HCT116 (cell line): ENCODE results near the gene KCND1. TPM values are rescaled to one million over a fixed set of nuclear protein-coding genes. Genes with fewer than 3 reads are reported as not detected.

ENCODE experiments used
- ATAC-seq: fragments of 200-7000 bp; cut with Tn5 transposase; 2 replicates; pipeline ENCODE4 v1.9.1; 2020; ENCODE audit warnings: mild to moderate bottlenecking, moderate library complexity
- BruUV-seq: library from RNA; stranded (reverse); fragments of 400-500 nt; replicated peaks from 2 replicates; lab custom pipeline; 2021; lab: Mats Ljungman, UMichigan
- CTCF ChIA-PET: fragments of 300-600 bp; sonication (Branson Sonifier 250); formaldehyde crosslinking; loops from one replicate; lab custom pipeline; 2021; ENCODE audit warnings: antibody characterized with exemption; lab: Charles Lee
- POLR2A ChIA-PET: fragments of 300-600, 350-600 bp; sonication (Branson Sonifier 250); formaldehyde crosslinking; loops from one replicate; lab custom pipeline; 2021; ENCODE audit warnings: antibody characterized with exemption; lab: Charles Lee
- RAD21 ChIA-PET, 2 experiments: fragments of 300-600 bp; sonication (Branson Sonifier 250); formaldehyde crosslinking; loops; one replicate each; lab custom pipeline; 2023; ENCODE audit warnings: low total read pairs in 2 of 2; ENCODE audit not compliant: uncharacterized antibody in 2 of 2, unreplicated experiment in 2 of 2, low non-redundant PET in 1 of 2; lab: Charles Lee
- DNase-seq: peaks from one replicate; pipeline ENCODE4 v3.0.0-alpha.2; 2010; ENCODE audit warnings: low read depth, low spot score
- H2AFZ ChIP-seq: fragments of 200-600 bp; shearing (Covaris generic), sonication (generic); 2 replicates; pipeline ENCODE4 v1.6.1; 2017; ENCODE audit warnings: low read depth, mixed run types, mixed read lengths, antibody characterized with exemption, low read length; ENCODE audit not compliant: poor library complexity, severe bottlenecking
- H3K27ac ChIP-seq: 2 replicates; pipeline ENCODE4 v1.5.1; 2012; ENCODE audit warnings: low read depth, low read length
- H3K27me3 ChIP-seq: fragments of 200-600 bp; sonication (generic); 2 replicates; pipeline ENCODE4 v1.6.1; 2016; ENCODE audit warnings: mixed run types, low read length, mixed read lengths; ENCODE audit not compliant: insufficient read depth
- H3K36me3 ChIP-seq, 2 experiments: fragments of 200-500 bp in 1 of 2; fragments of 200-600 bp in 1 of 2; sonication (Bioruptor generic) in 1 of 2; sonication (generic) in 1 of 2; 2 replicates each; pipeline versions ENCODE4 v1.5.1 to v1.6.1; 2014 to 2016; ENCODE audit warnings: low read length in 2 of 2, inconsistent platforms in 1 of 2, mixed read lengths in 1 of 2, mixed run types in 1 of 2; ENCODE audit not compliant: insufficient read depth in 2 of 2, control insufficient read depth in 1 of 2
- H3K4me1 ChIP-seq, 2 experiments: fragments of 200-600 bp in 1 of 2; sonication (generic) in 1 of 2; 2 replicates each; pipeline versions ENCODE4 v1.5.1 to v1.6.1; 2012 to 2017; ENCODE audit warnings: low read length in 2 of 2, inconsistent platforms in 1 of 2, mild to moderate bottlenecking in 1 of 2, mixed read lengths in 1 of 2, mixed run types in 1 of 2, moderate library complexity in 1 of 2; ENCODE audit not compliant: insufficient read depth in 2 of 2, control insufficient read depth in 1 of 2
- H3K4me2 ChIP-seq: fragments of 200-600 bp; sonication (generic); 2 replicates; pipeline ENCODE4 v1.6.1; 2017; ENCODE audit warnings: mixed run types, low read length, mixed read lengths
- H3K4me3 ChIP-seq, 2 experiments: fragments of 200-600 bp in 1 of 2; sonication (generic) in 1 of 2; replicated peaks in 1 of 2; 2 replicates each; pipeline ENCODE4 v1.5.1; 2011 to 2016; ENCODE audit warnings: low read length in 2 of 2, control low read depth in 1 of 2, low read depth in 1 of 2, mild to moderate bottlenecking in 1 of 2, mixed read lengths in 1 of 2, mixed run types in 1 of 2
- H3K79me2 ChIP-seq: fragments of 200-600 bp; sonication (generic); 2 replicates; pipeline ENCODE4 v1.6.1; 2017; ENCODE audit warnings: mild to moderate bottlenecking, mixed run types, low read length, moderate library complexity, mixed read lengths; ENCODE audit not compliant: insufficient read depth
- H3K9ac ChIP-seq: fragments of 200-600 bp; sonication (generic); 2 replicates; pipeline ENCODE4 v1.6.1; 2016; ENCODE audit warnings: low read length, mixed read lengths
- H3K9me2 ChIP-seq: fragments of 200-600 bp; sonication (generic), shearing (Covaris generic); 2 replicates; pipeline ENCODE4 v1.6.1; 2017; ENCODE audit warnings: mixed run types, mild to moderate bottlenecking, moderate library complexity; ENCODE audit not compliant: insufficient read depth
- H3K9me3 ChIP-seq, 2 experiments: fragments of 200-500 bp in 1 of 2; fragments of 200-600 bp in 1 of 2; sonication (Bioruptor generic) in 1 of 2; sonication (generic) in 1 of 2; 2 replicates each; pipeline ENCODE4 v1.6.1; 2014 to 2017; ENCODE audit warnings: low read length in 2 of 2, mixed read lengths in 2 of 2, inconsistent platforms in 1 of 2, low read depth in 1 of 2, mild to moderate bottlenecking in 1 of 2, mixed run types in 1 of 2, moderate library complexity in 1 of 2; ENCODE audit not compliant: control insufficient read depth in 1 of 2, insufficient read depth in 1 of 2
- H4K20me1 ChIP-seq: fragments of 200-600 bp; sonication (generic), shearing (Covaris generic); 2 replicates; pipeline ENCODE4 v1.6.1; 2017; ENCODE audit warnings: mixed run types, mild to moderate bottlenecking, moderate library complexity; ENCODE audit not compliant: insufficient read depth
- EGR1 ChIP-seq: IDR thresholded peaks from 2 replicates; pipeline ENCODE4 v1.6.1; 2012; ENCODE audit warnings: low read depth
- EZH2 ChIP-seq: fragments of 200-600 bp; sonication (generic); IDR thresholded peaks from 2 replicates; pipeline ENCODE4 v1.6.1; 2017; ENCODE audit warnings: antibody characterized with exemption, mixed run types
- EZH2phosphoT487 ChIP-seq: fragments of 200-600 bp; IDR thresholded peaks from 2 replicates; pipeline ENCODE4 v1.6.1; 2018; ENCODE audit warnings: antibody characterized with exemption, borderline replicate concordance
- FOSL1 ChIP-seq: IDR thresholded peaks from 2 replicates; pipeline ENCODE4 v1.6.1; 2012; ENCODE audit warnings: low read depth
- JUND ChIP-seq: IDR thresholded peaks from 2 replicates; pipeline ENCODE4 v1.6.1; 2012
- SIN3A ChIP-seq: IDR thresholded peaks from 2 replicates; pipeline ENCODE4 v1.6.1; 2012; ENCODE audit warnings: low read depth
- SRF ChIP-seq: IDR thresholded peaks from 2 replicates; pipeline ENCODE4 v1.6.1; 2012; ENCODE audit warnings: low read depth
- TCF7L2 ChIP-seq: IDR thresholded peaks from 2 replicates; pipeline ENCODE4 v1.7.0; 2011; ENCODE audit warnings: borderline replicate concordance, inconsistent platforms; ENCODE audit not compliant: insufficient read depth, insufficient read length; ENCODE audit errors: extremely low read depth
- intact Hi-C: fragments of 100-400 bp; cut with micrococcal nuclease; formaldehyde crosslinking; loops from 2 replicates; pipeline ENCODE4 v1.10.0; 2022
- total RNA-seq: library from RNA; stranded (reverse); gene quantifications from one replicate; pipeline ENCODE4 v1.2.1, GENCODE V29; 2021; ENCODE audit not compliant: unreplicated experiment
- TF ChIP-seq, protein P1 (sequence below): IDR thresholded peaks from 2 replicates; pipeline ENCODE4 v1.6.1; 2012; ENCODE audit warnings: low read depth
- TF ChIP-seq, protein P2 (sequence below), 3 experiments: fragments of 200-600 bp in 1 of 3; sonication (generic) in 1 of 3; IDR thresholded peaks in 2 of 3; conservative IDR thresholded peaks in 1 of 3; 2 replicates each; pipeline ENCODE4 v1.5.1; 2012 to 2017; ENCODE audit warnings: low read depth in 2 of 3, low read length in 2 of 3, antibody characterized with exemption in 1 of 3, borderline replicate concordance in 1 of 3, control low read depth in 1 of 3, mild to moderate bottlenecking in 1 of 3, mixed read lengths in 1 of 3, mixed run types in 1 of 3, moderate library complexity in 1 of 3; ENCODE audit not compliant: insufficient read depth in 1 of 3

The KCND1 gene
- total RNA-seq, 1 experiment from 2014 or later, result 5.5 TPM

DNA sequence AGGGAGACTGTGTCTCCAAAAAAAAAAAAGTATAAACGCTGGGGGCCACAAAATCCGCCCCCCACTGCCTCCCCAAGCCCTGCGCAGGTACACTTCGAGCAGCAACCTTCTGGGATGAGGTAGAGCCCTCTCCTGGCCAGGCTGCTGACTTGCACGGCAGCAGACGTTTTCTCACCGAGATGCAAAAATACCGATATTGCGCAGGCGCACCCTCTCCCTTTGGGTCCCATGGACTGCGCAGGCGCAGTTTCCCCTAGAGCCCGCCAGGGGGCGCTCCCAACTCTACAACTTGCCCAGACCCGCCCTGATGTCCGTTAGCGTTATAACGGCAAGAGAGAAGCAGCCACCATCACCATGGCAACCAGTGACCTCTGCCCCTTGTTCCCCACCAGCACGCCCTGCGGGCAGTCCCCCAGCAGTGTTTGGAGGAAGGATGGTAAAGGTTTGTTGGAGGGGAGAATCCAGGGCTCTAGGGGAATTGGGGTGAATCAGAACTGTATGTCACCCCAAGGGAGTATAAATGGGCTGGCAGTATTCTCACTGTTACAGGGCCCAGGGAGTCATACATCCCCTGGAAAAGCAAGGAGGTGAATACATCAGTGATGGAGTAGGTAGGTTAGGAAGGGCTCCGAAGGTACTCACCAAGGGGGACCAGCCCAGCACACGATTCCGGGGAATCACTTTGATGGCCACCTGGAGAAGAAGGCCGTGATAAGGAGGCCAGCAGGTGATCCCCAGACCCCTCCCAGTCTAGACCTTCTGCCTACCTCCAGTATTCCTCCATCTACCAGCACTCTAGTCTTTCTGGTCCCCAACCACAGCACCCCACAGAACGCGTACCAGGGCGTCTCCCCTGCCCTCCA lies 54.3 kb downstream of the KCND1 start (continued):
- TF ChIP-seq, protein P1, sequence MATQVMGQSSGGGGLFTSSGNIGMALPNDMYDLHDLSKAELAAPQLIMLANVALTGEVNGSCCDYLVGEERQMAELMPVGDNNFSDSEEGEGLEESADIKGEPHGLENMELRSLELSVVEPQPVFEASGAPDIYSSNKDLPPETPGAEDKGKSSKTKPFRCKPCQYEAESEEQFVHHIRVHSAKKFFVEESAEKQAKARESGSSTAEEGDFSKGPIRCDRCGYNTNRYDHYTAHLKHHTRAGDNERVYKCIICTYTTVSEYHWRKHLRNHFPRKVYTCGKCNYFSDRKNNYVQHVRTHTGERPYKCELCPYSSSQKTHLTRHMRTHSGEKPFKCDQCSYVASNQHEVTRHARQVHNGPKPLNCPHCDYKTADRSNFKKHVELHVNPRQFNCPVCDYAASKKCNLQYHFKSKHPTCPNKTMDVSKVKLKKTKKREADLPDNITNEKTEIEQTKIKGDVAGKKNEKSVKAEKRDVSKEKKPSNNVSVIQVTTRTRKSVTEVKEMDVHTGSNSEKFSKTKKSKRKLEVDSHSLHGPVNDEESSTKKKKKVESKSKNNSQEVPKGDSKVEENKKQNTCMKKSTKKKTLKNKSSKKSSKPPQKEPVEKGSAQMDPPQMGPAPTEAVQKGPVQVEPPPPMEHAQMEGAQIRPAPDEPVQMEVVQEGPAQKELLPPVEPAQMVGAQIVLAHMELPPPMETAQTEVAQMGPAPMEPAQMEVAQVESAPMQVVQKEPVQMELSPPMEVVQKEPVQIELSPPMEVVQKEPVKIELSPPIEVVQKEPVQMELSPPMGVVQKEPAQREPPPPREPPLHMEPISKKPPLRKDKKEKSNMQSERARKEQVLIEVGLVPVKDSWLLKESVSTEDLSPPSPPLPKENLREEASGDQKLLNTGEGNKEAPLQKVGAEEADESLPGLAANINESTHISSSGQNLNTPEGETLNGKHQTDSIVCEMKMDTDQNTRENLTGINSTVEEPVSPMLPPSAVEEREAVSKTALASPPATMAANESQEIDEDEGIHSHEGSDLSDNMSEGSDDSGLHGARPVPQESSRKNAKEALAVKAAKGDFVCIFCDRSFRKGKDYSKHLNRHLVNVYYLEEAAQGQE, result no peak
- no peak for TF ChIP-seq EZH2

DNA sequence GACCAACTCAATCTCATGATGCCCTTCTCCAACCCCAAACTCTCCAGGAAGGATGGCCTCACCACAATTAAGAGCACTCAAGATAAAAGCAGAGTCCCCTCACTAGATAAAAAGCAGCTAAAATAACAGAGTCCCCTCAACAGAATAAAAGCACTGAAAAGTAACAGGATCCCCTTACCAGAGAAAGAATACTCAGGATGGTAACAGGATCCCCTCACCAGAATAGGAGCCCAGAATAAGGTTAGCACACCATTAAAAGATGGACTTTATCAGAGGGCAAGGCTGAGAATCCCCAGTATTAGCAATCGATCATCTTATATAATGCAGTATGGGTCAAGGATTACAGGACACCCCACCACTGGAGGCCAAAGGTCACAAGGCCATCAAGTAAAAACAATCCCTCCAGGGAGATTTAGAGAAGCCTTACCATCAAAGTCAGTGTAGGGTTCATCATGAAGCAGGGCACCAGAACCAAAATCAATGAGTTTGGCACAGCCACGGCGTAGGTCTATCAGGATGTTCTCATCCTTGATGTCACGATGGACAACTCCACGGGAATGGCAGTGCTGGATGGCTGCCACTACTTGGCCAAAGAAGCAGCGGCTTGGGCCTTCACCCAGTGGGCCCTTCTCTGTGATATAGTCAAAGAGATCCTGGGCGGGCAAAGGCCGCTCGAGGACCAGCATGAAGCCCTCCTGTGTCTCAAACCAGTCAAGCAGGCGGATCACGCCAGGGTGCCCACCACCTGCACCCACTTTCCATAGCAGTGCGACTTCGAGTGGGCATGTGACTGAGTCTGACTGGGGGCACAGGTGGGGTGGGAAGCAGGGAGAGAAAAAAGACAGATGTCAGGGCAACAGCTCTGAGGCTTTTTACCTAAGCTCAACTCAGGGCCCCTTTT lies 56.8 kb downstream of the KCND1 start:
- Histone ChIP-seq H3K79me2 (peaks cover 48% of the 10 kb centered on the region), H3K36me3 (peaks cover 7 to 12% of the 10 kb centered on the region in 2 experiments; a peak in 3 of 4 replicates), H2AFZ (no peak overlapping the region), H3K9me2 (no peaks in the 10 kb centered on the region), H3K27ac (no peak overlapping the region), H3K27me3 (no peaks in the 10 kb centered on the region), H4K20me1 (no peaks in the 10 kb centered on the region), H3K4me3 (no peak overlapping the region), H3K4me1 (peaks cover 5 to 32% of the 10 kb centered on the region in 2 experiments), H3K9me3 (no peaks in the 10 kb centered on the region), H3K4me2 (no peak overlapping the region), H3K9ac (no peak overlapping the region)
- BruUV-seq, result no TSS peak
- ChIA-PET RAD21 (no interaction called here), POLR2A (no interaction called here)
- DNase-seq, result no peak
- intact Hi-C loops, result loop anchor here (5.0 kb wide), 1 partner anchor 153 kb away; the partner anchor contains the start of gene GLOD5
- ATAC-seq, result no peak
- no peak for TF ChIP-seq SRF
- TF ChIP-seq JUND, result no peak
- TF ChIP-seq TCF7L2, result no peak
- TF ChIP-seq, protein P2, sequence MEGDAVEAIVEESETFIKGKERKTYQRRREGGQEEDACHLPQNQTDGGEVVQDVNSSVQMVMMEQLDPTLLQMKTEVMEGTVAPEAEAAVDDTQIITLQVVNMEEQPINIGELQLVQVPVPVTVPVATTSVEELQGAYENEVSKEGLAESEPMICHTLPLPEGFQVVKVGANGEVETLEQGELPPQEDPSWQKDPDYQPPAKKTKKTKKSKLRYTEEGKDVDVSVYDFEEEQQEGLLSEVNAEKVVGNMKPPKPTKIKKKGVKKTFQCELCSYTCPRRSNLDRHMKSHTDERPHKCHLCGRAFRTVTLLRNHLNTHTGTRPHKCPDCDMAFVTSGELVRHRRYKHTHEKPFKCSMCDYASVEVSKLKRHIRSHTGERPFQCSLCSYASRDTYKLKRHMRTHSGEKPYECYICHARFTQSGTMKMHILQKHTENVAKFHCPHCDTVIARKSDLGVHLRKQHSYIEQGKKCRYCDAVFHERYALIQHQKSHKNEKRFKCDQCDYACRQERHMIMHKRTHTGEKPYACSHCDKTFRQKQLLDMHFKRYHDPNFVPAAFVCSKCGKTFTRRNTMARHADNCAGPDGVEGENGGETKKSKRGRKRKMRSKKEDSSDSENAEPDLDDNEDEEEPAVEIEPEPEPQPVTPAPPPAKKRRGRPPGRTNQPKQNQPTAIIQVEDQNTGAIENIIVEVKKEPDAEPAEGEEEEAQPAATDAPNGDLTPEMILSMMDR (IDR thresholded peaks at IDR 0.05 in 2 of 3, conservative IDR thresholded peaks at IDR 0.05 in 1 of 3; ENCODE audit: borderline replicate concordance in 1 of 3, insufficient read depth in 1 of 3, low read depth in 2 of 3, low read length in 2 of 3), result no peak
- TF ChIP-seq FOSL1, result no peak
- no peak for TF ChIP-seq EZH2phosphoT487
- TF ChIP-seq, protein P1, result no peak
- no peak for TF ChIP-seq EGR1
- no peak for TF ChIP-seq SIN3A
- TF ChIP-seq, all 23 proteins: peak for 0
- CTCF ChIA-PET, result no interaction called here
